Neural cell (in vitro differentiated cells): ENCODE results near the gene OR2B3. TPM values are rescaled to one million over a fixed set of nuclear protein-coding genes. Genes with fewer than 3 reads are reported as not detected.

Source experiments
- H2AFZ ChIP-seq: fragments of 200-600, 300-800 bp; sonication (generic), shearing (Covaris generic); 2 replicates; pipeline ENCODE4 v1.6.0; 2014; ENCODE audit warnings: low read depth, mild to moderate bottlenecking, antibody characterized with exemption, low read length, moderate library complexity
- H3F3A ChIP-seq: fragments of 200-600 bp; shearing (Covaris generic); 2 replicates; pipeline ENCODE4 v1.6.1; 2016; ENCODE audit warnings: mild to moderate bottlenecking, moderate library complexity, mixed read lengths, antibody characterized with exemption, low read length; ENCODE audit not compliant: insufficient read depth, poor library complexity, severe bottlenecking
- H3K27ac ChIP-seq: fragments of 200-600, 300-800 bp; sonication (generic), shearing (Covaris generic); 2 replicates; pipeline ENCODE4 v1.5.1; 2014; ENCODE audit warnings: mild to moderate bottlenecking, low read length, moderate library complexity
- H3K27me3 ChIP-seq: fragments of 300-800, 200-600 bp; sonication (generic), shearing (Covaris generic); 2 replicates; pipeline ENCODE4 v1.6.0; 2014; ENCODE audit warnings: mild to moderate bottlenecking, low read depth, low read length, moderate library complexity; ENCODE audit not compliant: insufficient read depth
- H3K36me3 ChIP-seq: fragments of 300-800, 200-600 bp; sonication (generic), shearing (Covaris generic); 2 replicates; pipeline ENCODE4 v1.5.1; 2014; ENCODE audit warnings: mild to moderate bottlenecking, antibody characterized with exemption, low read length, moderate library complexity; ENCODE audit not compliant: insufficient read depth
- H3K4me2 ChIP-seq: fragments of 300-800, 200-600 bp; sonication (generic), shearing (Covaris generic); 2 replicates; pipeline ENCODE4 v1.6.0; 2014; ENCODE audit warnings: mild to moderate bottlenecking, low read length
- H3K4me3 ChIP-seq: fragments of 300-800, 200-600 bp; sonication (generic), shearing (Covaris generic); 2 replicates; pipeline ENCODE4 v1.5.1; 2014; ENCODE audit warnings: mild to moderate bottlenecking, low read length, moderate library complexity
- H3K79me2 ChIP-seq: fragments of 200-600 bp; shearing (Covaris generic); replicated peaks from 2 replicates; pipeline ENCODE4 v1.6.0; 2014; ENCODE audit warnings: mild to moderate bottlenecking, low read length, moderate library complexity; ENCODE audit not compliant: insufficient read depth
- H3K9ac ChIP-seq: fragments of 300-800, 200-600 bp; sonication (generic), shearing (Covaris generic); 2 replicates; pipeline ENCODE4 v1.6.1; 2016; ENCODE audit warnings: mild to moderate bottlenecking, low read length, mixed read lengths
- H3K9me2 ChIP-seq: fragments of 200-600 bp; shearing (Covaris generic); 2 replicates; pipeline ENCODE4 v1.6.1; 2016; ENCODE audit warnings: mild to moderate bottlenecking, low read length, mixed read lengths; ENCODE audit not compliant: insufficient read depth
- H3K9me3 ChIP-seq: fragments of 200-600, 300-800 bp; sonication (generic), shearing (Covaris generic); 2 replicates; pipeline ENCODE4 v1.6.1; 2016; ENCODE audit warnings: mild to moderate bottlenecking, mixed run types, low read length, moderate library complexity, mixed read lengths
- H4K20me1 ChIP-seq: fragments of 200-600 bp; shearing (Covaris generic); 2 replicates; pipeline ENCODE4 v1.6.1; 2016; ENCODE audit warnings: mild to moderate bottlenecking, mixed run types; ENCODE audit not compliant: insufficient read depth
- EP300 ChIP-seq: fragments of 450-650 bp; conservative IDR thresholded peaks from 2 replicates; pipeline ENCODE4 v1.6.1; 2014; ENCODE audit warnings: antibody characterized with exemption, mild to moderate bottlenecking, moderate library complexity; ENCODE audit not compliant: poor library complexity, severe bottlenecking
- EZH2 ChIP-seq: fragments of 200-600, 300-800 bp; shearing (Covaris generic), sonication (generic); IDR thresholded peaks from 2 replicates; pipeline ENCODE4 v1.6.1; 2014; ENCODE audit warnings: antibody characterized with exemption, low read length, borderline replicate concordance, mild to moderate bottlenecking; ENCODE audit not compliant: insufficient read depth, poor library complexity, severe bottlenecking
- MXI1 ChIP-seq: fragments of 450-650 bp; conservative IDR thresholded peaks from 2 replicates; pipeline ENCODE4 v1.6.1; 2014; ENCODE audit warnings: antibody characterized with exemption, mild to moderate bottlenecking; ENCODE audit not compliant: poor library complexity, severe bottlenecking
- POLR2AphosphoS5 ChIP-seq: IDR thresholded peaks from 2 replicates; pipeline ENCODE4 v1.6.1; 2012
- RAD21 ChIP-seq: fragments of 450-650 bp; conservative IDR thresholded peaks from 2 replicates; pipeline ENCODE4 v1.6.1; 2014; ENCODE audit warnings: antibody characterized with exemption, mild to moderate bottlenecking, moderate library complexity
- SMC3 ChIP-seq: fragments of 450-650 bp; conservative IDR thresholded peaks from 2 replicates; pipeline ENCODE4 v1.6.1; 2014; ENCODE audit warnings: antibody characterized with exemption, mild to moderate bottlenecking, moderate library complexity; ENCODE audit not compliant: poor library complexity
- TAF1 ChIP-seq: IDR thresholded peaks from 2 replicates; pipeline ENCODE4 v1.6.1; 2012; ENCODE audit warnings: low read depth
- polyA plus RNA-seq: library from polyadenylated mRNA; depleted of rRNA; stranded (reverse); fragments of >200 nt; gene quantifications from 2 replicates; pipeline ENCODE4 v1.2.3, GENCODE V29; 2014
- TF ChIP-seq, protein P1 (sequence below): IDR thresholded peaks from 2 replicates; pipeline ENCODE4 v1.6.1; 2012; ENCODE audit warnings: borderline replicate concordance
- TF ChIP-seq, protein P2 (sequence below): fragments of 450-650 bp; IDR thresholded peaks from 2 replicates; pipeline ENCODE4 v1.5.1; 2014; ENCODE audit warnings: antibody characterized with exemption, mild to moderate bottlenecking, moderate library complexity; ENCODE audit not compliant: poor library complexity, severe bottlenecking

OR2B3 gene
- polyA plus RNA-seq, 1 donor from 2014 or later: not detected

DNA sequence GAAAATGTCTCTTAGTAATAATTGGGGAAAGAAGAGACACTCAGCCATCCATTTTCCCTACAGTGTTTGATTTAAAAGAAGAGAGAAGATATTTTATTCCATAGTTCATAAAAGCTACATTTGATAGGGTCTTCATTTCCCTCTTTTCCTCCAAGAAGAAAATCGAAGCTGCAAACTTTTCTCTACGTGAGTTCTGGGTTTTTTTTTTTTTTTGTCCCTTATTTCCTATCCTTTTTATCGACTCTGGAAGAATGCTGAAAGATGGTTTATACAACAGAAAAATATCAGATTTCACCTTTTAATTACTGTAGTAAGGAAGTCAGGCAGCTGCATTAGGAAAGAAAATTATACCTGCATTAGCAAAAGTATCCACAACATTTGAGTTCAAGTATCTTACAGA is 12.1 kb upstream of the OR2B3 start, which contains the start of gene OR2J1:
OR2J1 (plus strand) TSS at position 301 of the 400 bp plus-strand sequence. CDS start 1,453 bp downstream, outside the sequence.
- H3K79me2 ChIP-seq: no peaks in the 10 kb centered on the region
- H3K9me3 ChIP-seq: no peaks in the 10 kb centered on the region
- H4K20me1 ChIP-seq: no peaks in the 10 kb centered on the region
- H3K9ac ChIP-seq: no peak within 1 kb of the TSS
- H3K4me2 ChIP-seq: no peak within 1 kb of the TSS
- H2AFZ ChIP-seq: no peak within 1 kb of the TSS
- H3K36me3 ChIP-seq: no peaks in the 10 kb centered on the region
- no peak within 1 kb of the TSS for H3K4me3 ChIP-seq
- H3K27me3 ChIP-seq: no peaks in the 10 kb centered on the region
- no peaks in the 10 kb centered on the region for H3K9me2 ChIP-seq
- H3K27ac ChIP-seq: no peak within 1 kb of the TSS
- TF ChIP-seq SMC3 (no peak), RAD21 (no peak), EZH2 (no peak), EP300 (no peak), POLR2AphosphoS5 (no peak), MXI1 (no peak), TAF1 (no peak)
- TF ChIP-seq, protein P1, sequence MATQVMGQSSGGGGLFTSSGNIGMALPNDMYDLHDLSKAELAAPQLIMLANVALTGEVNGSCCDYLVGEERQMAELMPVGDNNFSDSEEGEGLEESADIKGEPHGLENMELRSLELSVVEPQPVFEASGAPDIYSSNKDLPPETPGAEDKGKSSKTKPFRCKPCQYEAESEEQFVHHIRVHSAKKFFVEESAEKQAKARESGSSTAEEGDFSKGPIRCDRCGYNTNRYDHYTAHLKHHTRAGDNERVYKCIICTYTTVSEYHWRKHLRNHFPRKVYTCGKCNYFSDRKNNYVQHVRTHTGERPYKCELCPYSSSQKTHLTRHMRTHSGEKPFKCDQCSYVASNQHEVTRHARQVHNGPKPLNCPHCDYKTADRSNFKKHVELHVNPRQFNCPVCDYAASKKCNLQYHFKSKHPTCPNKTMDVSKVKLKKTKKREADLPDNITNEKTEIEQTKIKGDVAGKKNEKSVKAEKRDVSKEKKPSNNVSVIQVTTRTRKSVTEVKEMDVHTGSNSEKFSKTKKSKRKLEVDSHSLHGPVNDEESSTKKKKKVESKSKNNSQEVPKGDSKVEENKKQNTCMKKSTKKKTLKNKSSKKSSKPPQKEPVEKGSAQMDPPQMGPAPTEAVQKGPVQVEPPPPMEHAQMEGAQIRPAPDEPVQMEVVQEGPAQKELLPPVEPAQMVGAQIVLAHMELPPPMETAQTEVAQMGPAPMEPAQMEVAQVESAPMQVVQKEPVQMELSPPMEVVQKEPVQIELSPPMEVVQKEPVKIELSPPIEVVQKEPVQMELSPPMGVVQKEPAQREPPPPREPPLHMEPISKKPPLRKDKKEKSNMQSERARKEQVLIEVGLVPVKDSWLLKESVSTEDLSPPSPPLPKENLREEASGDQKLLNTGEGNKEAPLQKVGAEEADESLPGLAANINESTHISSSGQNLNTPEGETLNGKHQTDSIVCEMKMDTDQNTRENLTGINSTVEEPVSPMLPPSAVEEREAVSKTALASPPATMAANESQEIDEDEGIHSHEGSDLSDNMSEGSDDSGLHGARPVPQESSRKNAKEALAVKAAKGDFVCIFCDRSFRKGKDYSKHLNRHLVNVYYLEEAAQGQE: no peak
- TF ChIP-seq, protein P2, sequence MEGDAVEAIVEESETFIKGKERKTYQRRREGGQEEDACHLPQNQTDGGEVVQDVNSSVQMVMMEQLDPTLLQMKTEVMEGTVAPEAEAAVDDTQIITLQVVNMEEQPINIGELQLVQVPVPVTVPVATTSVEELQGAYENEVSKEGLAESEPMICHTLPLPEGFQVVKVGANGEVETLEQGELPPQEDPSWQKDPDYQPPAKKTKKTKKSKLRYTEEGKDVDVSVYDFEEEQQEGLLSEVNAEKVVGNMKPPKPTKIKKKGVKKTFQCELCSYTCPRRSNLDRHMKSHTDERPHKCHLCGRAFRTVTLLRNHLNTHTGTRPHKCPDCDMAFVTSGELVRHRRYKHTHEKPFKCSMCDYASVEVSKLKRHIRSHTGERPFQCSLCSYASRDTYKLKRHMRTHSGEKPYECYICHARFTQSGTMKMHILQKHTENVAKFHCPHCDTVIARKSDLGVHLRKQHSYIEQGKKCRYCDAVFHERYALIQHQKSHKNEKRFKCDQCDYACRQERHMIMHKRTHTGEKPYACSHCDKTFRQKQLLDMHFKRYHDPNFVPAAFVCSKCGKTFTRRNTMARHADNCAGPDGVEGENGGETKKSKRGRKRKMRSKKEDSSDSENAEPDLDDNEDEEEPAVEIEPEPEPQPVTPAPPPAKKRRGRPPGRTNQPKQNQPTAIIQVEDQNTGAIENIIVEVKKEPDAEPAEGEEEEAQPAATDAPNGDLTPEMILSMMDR: no peak
- no peaks in the 10 kb centered on the region for H3F3A ChIP-seq

DNA sequence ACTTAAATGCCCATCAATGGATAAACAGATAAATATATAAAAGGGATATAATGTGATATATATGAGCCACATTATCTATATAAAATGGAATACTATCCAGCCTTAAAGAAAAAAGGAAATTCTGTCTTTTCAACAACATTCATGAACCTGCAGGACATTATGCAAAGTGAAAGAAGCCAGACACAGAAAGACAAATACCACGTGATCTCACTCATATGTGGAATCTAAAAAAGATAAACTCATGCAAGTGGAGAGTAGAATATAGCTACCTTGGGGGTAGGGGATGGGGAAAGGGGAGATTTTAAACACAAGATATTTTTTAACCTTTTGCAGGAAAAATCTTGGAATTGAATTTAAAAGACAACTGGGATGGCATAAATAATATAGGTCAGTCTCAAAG is 10.7 kb upstream of the OR2B3 start:
- H3K4me3 ChIP-seq: no peak overlapping the region
- H3K79me2 ChIP-seq: no peaks in the 10 kb centered on the region
- H3F3A ChIP-seq: no peaks in the 10 kb centered on the region
- H3K9ac ChIP-seq: no peak overlapping the region
- TF ChIP-seq EP300: no peak
- TF ChIP-seq TAF1: no peak
- TF ChIP-seq POLR2AphosphoS5: no peak
- TF ChIP-seq RAD21: no peak
- no peak for TF ChIP-seq SMC3
- no peak for TF ChIP-seq MXI1
- TF ChIP-seq, protein P1: no peak
- no peak for TF ChIP-seq EZH2
- TF ChIP-seq, protein P2: no peak
- no peaks in the 10 kb centered on the region for H3K9me3 ChIP-seq
- H3K27ac ChIP-seq: no peak overlapping the region
- H3K27me3 ChIP-seq: no peaks in the 10 kb centered on the region
- H3K36me3 ChIP-seq: no peaks in the 10 kb centered on the region
- H3K9me2 ChIP-seq: no peaks in the 10 kb centered on the region
- no peaks in the 10 kb centered on the region for H4K20me1 ChIP-seq
- H3K4me2 ChIP-seq: no peak overlapping the region
- no peak overlapping the region for H2AFZ ChIP-seq
